ENCODE measurements around the gene LPP.

DNA sequence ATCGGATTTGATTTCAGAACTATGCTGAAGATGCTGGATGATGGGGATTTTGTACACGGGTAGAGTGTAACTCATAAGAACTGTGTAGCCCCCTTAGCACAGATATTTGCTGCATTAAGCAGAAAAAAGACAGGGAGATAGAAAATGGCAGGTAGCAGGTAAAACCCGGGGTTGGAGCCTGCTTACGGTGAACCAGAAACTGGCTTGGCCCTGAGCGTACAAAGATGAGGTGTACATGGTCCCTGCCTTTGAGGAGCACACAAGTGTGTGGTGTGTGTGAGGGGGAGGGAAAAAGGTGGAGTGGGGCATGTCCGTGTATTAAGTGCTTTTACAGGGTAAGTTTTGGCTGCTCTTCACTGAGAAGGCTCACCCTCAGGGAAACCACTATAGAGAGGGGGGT, 3.5 kb downstream of the LPP start:
- no peak for TF ChIP-seq POLR2A (IDR thresholded peaks at IDR 0.05; ENCODE audit: low read length)
- no peak for TF ChIP-seq GATA1 (IDR thresholded peaks at IDR 0.05; ENCODE audit: low read depth, low read length)
